ENCODE results near the gene GFPT2. TPM values are rescaled to one million over a fixed set of nuclear protein-coding genes. Genes with fewer than 3 reads are reported as not detected.

The GFPT2 gene
- total RNA-seq, 1 donor from 2014 or later, result 20.4 TPM

- no peaks in the 10 kb centered on the region for H3K9me3 ChIP-seq
- ATAC-seq, result peak; percentile 91
- no peak overlapping the region for H3K27ac ChIP-seq
- H3K27me3 ChIP-seq, result no peaks in the 10 kb centered on the region
- TF ChIP-seq CTCF (IDR thresholded peaks at IDR 0.05), result peak; percentile 97
- DNase-seq, result peak; percentile 89
- no peaks in the 10 kb centered on the region for H3K36me3 ChIP-seq
- intact Hi-C loops (cut with DNase I), result no loop called here
- H3K4me3 ChIP-seq, result no peak overlapping the region
- H3K4me1 ChIP-seq, result no peaks in the 10 kb centered on the region
Measured at GRCh38 chr5:180315762-180316212, 37.3 kb downstream of the GFPT2 start.

- no peak overlapping the region for H3K27ac ChIP-seq
- H3K36me3 ChIP-seq, result no peaks in the 10 kb centered on the region
- H3K4me3 ChIP-seq, result peak overlapping the region; percentile 26
- TF ChIP-seq CTCF (IDR thresholded peaks at IDR 0.05), result no peak
- intact Hi-C loops (cut with DNase I), result no loop called here
- no peaks in the 10 kb centered on the region for H3K27me3 ChIP-seq
- no peaks in the 10 kb centered on the region for H3K4me1 ChIP-seq
- ATAC-seq (peak; percentile 92), DNase-seq (peak; percentile 91)
- H3K9me3 ChIP-seq, result no peaks in the 10 kb centered on the region
Measured at GRCh38 chr5:180313677-180314505, 39.2 kb downstream of the GFPT2 start.

- Histone ChIP-seq H3K4me3 (no peak overlapping the region), H3K36me3 (no peaks in the 10 kb centered on the region), H3K27ac (no peak overlapping the region), H3K27me3 (no peaks in the 10 kb centered on the region), H3K4me1 (no peaks in the 10 kb centered on the region), H3K9me3 (no peaks in the 10 kb centered on the region)
- ATAC-seq, result no peak
- no peak for TF ChIP-seq CTCF (IDR thresholded peaks at IDR 0.05)
- intact Hi-C loops (cut with DNase I), result no loop called here
- DNase-seq, result no peak
Measured at GRCh38 chr5:180311216-180311615, 41.9 kb downstream of the GFPT2 start.

DNA sequence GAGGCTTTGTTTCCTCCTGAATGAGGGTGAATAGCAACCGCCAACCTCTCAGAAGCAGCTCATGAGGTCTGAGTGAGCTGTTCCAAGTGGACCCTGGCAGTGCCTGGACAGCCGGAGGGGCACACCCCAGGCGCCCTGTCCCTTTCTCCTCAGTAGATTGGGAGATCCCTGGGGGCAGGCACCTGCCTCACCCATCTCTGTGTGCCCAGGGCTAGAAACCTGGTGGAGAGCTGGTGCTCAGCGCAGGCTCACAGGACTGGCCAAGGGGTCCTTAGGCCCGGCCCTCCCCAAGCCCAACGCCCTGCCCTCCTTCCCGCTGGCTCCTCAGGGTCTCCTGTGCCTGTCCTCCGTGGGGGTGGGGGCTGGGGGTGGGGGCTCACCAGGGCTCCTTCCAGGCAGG, 46.3 kb downstream of the GFPT2 start:
- Histone ChIP-seq H3K27me3 (no peaks in the 10 kb centered on the region), H3K27ac (no peak overlapping the region), H3K4me3 (no peak overlapping the region), H3K4me1 (no peaks in the 10 kb centered on the region), H3K9me3 (no peaks in the 10 kb centered on the region), H3K36me3 (peaks cover 9% of the 10 kb centered on the region)
- intact Hi-C loops (cut with DNase I), result no loop called here
- DNase-seq (no peak), ATAC-seq (no peak)
- no peak for TF ChIP-seq CTCF (IDR thresholded peaks at IDR 0.05)

GRCh38 chr5:180305481-180305880, 47.7 kb downstream of the GFPT2 start:
- no peak overlapping the region for H3K4me3 ChIP-seq
- no peaks in the 10 kb centered on the region for H3K27me3 ChIP-seq
- TF ChIP-seq CTCF (IDR thresholded peaks at IDR 0.05), result no peak
- H3K9me3 ChIP-seq, result no peaks in the 10 kb centered on the region
- DNase-seq (peak; percentile 43), ATAC-seq (no peak)
- H3K27ac ChIP-seq, result no peak overlapping the region
- intact Hi-C loops (cut with DNase I), result no loop called here
- peaks cover 9% of the 10 kb centered on the region for H3K36me3 ChIP-seq
- no peaks in the 10 kb centered on the region for H3K4me1 ChIP-seq

Measured in upper lobe of right lung (tissue), 1 donor.